Panc1 (cell line): ENCODE data around the gene AACS.

Source experiments
- CTCF ChIP-seq: fragments of 450-650 bp; IDR thresholded peaks from 2 replicates; pipeline ENCODE4 v1.5.1; 2017; ENCODE audit warnings: mild to moderate bottlenecking
- POLR2AphosphoS5 ChIP-seq: IDR thresholded peaks from 2 replicates; pipeline ENCODE4 v1.6.1; 2012; ENCODE audit warnings: mild to moderate bottlenecking, low read depth, low read length, moderate library complexity
- REST ChIP-seq, 2 experiments: IDR thresholded peaks; 2 replicates each; pipeline ENCODE4 v1.6.1; 2011 to 2012; ENCODE audit warnings: low read depth in 2 of 2, control low read depth in 1 of 2, low read length in 1 of 2, mild to moderate bottlenecking in 1 of 2, moderate library complexity in 1 of 2; ENCODE audit not compliant: insufficient read depth in 1 of 2
- SIN3A ChIP-seq: IDR thresholded peaks from 2 replicates; pipeline ENCODE4 v1.6.1; 2012; ENCODE audit warnings: low read depth, mild to moderate bottlenecking, low read length, moderate library complexity, borderline replicate concordance; ENCODE audit not compliant: insufficient read depth
- TCF7L2 ChIP-seq: IDR thresholded peaks from 2 replicates; pipeline ENCODE4 v1.6.1; 2011; ENCODE audit warnings: mild to moderate bottlenecking, low read depth, low read length, inconsistent platforms

- TF ChIP-seq POLR2AphosphoS5 (no peak), CTCF (no peak), REST (IDR thresholded peaks at IDR 0.05; ENCODE audit: insufficient read depth in 1 of 2, low read depth in 2 of 2, low read length in 1 of 2) (no peak), TCF7L2 (no peak), SIN3A (no peak)
Observed at GRCh38 chr12:125097427-125097826, 32.2 kb downstream of the AACS start.
